ENCODE measurements around the gene REV1.

DNA sequence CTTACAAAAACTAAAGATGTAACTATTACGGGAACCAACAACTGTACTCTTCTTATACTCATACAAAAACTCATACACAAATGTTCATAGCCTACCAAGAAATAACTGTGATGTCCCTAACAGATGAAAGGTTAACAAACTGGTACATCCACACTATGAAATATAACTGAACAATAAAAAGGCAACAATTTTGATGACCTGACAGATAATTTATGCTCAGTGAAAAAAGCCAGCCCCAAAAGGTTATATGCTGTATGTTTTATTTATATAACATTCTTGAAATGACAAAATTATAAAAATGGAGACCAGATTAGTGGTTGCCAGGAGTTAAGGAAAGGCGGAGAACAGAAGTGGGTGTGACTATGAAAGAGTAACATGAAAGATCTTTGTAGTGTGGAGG lies 31.3 kb downstream of the REV1 start:
- TF ChIP-seq, protein P1, sequence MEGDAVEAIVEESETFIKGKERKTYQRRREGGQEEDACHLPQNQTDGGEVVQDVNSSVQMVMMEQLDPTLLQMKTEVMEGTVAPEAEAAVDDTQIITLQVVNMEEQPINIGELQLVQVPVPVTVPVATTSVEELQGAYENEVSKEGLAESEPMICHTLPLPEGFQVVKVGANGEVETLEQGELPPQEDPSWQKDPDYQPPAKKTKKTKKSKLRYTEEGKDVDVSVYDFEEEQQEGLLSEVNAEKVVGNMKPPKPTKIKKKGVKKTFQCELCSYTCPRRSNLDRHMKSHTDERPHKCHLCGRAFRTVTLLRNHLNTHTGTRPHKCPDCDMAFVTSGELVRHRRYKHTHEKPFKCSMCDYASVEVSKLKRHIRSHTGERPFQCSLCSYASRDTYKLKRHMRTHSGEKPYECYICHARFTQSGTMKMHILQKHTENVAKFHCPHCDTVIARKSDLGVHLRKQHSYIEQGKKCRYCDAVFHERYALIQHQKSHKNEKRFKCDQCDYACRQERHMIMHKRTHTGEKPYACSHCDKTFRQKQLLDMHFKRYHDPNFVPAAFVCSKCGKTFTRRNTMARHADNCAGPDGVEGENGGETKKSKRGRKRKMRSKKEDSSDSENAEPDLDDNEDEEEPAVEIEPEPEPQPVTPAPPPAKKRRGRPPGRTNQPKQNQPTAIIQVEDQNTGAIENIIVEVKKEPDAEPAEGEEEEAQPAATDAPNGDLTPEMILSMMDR (conservative IDR thresholded peaks at IDR 0.05; ENCODE audit: low read depth in 2 of 2) = no peak
- no peak for TF ChIP-seq ZNF331 (CRISPR knock-in tag; IDR thresholded peaks at IDR 0.05; ENCODE audit: low read depth)
- TF ChIP-seq EZH2 (IDR thresholded peaks at IDR 0.05; ENCODE audit: low read depth, unreplicated experiment) = no peak
- TF ChIP-seq, protein P2, sequence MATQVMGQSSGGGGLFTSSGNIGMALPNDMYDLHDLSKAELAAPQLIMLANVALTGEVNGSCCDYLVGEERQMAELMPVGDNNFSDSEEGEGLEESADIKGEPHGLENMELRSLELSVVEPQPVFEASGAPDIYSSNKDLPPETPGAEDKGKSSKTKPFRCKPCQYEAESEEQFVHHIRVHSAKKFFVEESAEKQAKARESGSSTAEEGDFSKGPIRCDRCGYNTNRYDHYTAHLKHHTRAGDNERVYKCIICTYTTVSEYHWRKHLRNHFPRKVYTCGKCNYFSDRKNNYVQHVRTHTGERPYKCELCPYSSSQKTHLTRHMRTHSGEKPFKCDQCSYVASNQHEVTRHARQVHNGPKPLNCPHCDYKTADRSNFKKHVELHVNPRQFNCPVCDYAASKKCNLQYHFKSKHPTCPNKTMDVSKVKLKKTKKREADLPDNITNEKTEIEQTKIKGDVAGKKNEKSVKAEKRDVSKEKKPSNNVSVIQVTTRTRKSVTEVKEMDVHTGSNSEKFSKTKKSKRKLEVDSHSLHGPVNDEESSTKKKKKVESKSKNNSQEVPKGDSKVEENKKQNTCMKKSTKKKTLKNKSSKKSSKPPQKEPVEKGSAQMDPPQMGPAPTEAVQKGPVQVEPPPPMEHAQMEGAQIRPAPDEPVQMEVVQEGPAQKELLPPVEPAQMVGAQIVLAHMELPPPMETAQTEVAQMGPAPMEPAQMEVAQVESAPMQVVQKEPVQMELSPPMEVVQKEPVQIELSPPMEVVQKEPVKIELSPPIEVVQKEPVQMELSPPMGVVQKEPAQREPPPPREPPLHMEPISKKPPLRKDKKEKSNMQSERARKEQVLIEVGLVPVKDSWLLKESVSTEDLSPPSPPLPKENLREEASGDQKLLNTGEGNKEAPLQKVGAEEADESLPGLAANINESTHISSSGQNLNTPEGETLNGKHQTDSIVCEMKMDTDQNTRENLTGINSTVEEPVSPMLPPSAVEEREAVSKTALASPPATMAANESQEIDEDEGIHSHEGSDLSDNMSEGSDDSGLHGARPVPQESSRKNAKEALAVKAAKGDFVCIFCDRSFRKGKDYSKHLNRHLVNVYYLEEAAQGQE (IDR thresholded peaks at IDR 0.05; ENCODE audit: unreplicated experiment) = no peak
- TF ChIP-seq JUNB (IDR thresholded peaks at IDR 0.05; ENCODE audit: unreplicated experiment) = no peak

Measured in GM23338 (cell line).